ENCODE results near the gene BRINP1.

BRINP1 gene

DNA sequence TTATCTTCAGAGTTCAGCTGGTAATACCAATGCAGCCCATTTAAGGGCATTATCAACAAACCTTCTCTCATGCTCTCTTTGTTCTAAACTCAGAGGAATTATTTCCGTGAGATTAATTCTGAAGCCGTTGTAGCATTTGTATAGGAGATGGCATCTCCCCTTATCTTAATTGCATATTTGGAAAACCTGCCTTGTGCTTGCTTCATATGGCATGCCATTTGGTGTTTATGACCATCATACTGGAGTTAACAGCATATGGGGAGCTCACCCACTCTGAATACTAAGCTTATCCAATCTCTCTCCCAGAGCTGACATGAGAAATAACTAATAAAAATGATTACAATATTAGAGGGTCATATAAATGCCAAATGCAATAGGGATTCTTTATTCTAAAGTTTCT is 243.2 kb downstream of the BRINP1 start:
- no peak for DNase-seq (ENCODE audit: low spot score)

DNA sequence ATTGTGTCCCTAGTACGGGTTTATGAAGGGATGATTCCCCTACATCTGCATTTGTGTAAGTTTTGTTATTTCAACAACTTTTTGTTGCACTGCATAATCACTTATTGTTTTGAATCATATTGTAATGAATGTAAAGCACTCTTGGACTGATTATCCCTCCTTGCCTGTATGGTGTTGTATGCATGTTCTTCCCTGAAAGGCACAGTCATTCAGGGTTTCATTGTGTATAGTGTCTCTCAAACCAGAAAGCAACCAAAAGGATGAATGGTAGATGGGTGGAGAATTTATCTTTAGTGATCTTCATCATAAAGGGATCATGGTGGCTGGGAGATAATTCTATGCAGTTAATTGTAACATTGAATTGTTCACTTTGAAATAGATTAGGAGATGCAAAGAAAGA is 247.3 kb downstream of the BRINP1 start:
- DNase-seq (ENCODE audit: low spot score) = no peak

DNA sequence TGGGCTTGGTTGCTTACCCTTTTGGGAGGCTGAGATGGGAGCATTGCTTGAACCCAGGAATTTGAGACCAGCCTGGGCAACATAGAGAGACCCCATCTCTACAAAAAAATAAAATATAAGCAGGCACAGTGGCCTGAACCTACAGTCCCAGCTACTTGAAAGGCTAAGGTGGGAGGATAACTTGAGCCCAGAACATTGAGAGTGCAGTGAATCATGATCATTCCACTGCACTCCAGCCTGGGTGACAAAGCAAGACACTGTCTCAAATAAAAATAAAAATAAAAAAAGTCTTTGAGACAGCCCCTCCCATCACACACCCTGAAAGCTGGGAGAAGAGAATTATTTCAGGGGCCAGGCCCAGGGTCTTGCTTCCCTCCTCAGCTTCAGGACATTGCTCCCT is 251.8 kb downstream of the BRINP1 start:
- DNase-seq (ENCODE audit: low spot score) = no peak
